ENCODE data around the gene NCEH1.
"Not testable (repeated sequence)": the region's sequence is repeated elsewhere in the genome, so short reads cannot be mapped to it uniquely, and the experiment has no call there.

Gene NCEH1

DNA sequence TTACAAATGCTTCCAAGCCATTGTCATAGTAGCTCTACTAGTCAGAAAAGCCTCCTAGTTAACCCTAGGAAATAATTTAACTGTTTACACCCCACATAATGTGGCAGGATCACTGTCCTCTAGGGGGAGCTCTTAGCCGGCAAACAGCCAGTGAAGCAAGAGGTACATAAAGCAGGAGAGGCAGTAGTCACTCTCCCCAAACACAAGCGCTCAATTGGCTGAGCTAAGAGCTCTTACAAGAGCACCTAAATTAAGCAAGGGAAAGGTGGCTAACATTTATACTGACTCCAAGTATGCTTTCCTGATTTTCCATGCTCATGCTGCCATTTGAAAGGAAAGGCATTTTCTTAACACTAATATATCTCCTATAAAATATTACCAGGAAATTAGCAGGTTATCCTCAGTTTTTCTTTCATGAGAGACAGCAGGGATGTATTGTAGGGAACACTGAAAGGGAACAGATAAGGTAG lies 37.6 kb downstream of the NCEH1 start:
- DNase-seq = peak; percentile 69

DNA sequence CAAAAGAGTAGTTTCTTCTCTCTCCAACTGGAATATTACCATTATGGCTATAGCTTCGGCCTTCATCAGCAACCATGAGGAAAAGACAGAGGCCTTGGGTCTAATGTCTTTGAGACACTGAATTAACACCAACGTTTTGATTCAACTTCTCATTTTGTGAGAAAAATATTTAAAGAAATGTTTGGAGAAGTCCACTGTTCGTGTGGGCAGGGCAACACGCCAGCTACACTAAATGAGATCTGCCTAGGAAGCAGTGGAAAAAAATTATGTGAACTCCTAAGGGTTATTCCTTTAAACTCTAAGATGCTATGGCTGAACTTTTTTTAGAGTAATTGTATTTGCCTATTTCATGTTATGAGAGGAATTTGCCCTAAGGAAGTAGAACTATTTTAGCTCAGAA lies 41.8 kb downstream of the NCEH1 start:
- no peak for DNase-seq

DNA sequence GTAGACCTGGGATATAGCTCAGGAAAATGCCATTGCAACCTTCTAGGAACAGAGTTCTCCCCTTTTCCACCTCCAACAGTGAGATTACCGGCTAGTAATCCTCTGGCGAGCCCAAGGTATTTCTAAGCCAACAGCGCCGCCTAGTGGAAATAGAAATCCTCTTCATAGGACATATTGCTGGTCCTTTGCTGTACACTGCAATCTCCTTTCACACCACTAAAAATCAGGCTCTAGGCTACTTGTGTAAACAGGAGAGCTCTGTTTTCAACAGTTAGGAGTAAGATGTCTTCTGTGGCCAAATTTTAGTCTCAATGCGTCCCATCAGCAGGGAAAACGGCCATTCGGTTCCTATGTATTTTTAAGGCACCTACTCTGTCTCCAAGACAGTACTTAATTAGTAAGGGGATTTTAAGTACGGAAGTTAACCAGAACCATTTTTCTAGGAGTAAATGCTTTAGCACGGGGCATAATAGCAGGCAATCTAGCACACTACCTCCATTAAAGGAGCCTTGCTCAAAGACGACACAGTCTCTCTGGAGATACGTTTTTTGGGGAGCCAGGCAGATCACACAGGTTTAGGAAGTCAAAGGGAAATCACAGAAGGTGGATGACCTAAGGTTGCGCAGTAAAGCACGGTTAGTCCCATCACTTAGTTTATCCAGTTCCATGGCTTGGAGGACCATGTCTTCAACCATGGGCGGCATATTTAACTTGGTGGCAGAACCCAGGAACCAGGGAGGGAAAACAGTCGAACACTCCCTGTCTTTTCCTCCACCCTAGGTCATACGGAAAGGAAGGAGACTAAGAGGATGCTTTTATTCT lies 43.8 kb downstream of the NCEH1 start:
- DNase-seq = peak; percentile 77

DNA sequence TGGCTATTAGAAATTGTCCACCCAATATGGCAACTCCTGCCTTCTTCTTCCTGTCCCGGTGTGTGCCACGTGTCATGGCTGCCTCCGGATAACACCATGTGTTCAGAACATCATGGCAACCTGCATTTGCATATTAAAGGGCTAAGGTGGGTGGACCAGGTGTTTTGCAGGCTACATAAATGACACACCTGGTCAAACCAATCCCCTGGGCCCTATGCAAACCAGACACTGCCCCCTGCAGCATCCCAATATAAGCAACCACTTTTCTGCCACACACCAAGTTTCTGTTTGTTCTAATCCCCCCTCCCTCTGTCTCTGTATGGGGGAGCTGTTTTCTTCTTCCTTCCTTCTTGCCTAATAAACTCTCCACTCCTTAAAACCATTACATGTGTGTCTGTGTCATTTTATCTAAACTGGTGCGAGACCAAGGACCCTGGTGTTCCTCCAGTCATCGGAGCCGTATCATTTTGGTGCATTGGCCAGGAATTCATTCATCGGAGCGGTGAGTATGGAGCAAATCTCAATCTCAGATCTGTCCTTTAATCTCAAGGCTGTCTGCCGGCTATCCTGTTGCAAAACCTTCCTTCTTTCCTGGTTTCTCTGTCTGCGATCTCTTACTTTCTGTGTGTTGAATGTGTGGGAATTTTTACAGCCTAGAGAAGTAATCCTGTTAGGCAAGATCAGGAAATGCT lies 44.5 kb downstream of the NCEH1 start:
- DNase-seq = no peak

DNA sequence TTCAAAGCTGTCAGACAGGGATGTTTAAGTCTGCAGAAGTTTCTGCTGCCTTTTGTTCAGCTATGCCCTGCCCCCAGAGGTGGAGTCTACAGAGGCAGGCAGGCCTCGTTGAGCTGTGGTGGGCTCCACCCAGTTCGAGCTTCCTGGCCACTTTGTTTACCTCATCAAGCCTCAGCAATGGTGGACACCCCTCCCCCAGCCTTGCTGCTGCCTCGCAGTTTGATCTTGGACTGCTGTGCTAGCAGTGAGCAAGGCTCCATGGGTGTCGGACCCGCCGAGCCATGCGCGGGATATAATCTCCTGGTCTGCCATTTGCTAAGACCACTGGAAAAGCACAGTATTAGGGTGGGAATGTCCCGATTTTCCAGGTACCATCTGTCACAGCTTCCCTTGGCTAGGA lies 45.4 kb downstream of the NCEH1 start:
- not testable (repeated sequence) for DNase-seq

DNA sequence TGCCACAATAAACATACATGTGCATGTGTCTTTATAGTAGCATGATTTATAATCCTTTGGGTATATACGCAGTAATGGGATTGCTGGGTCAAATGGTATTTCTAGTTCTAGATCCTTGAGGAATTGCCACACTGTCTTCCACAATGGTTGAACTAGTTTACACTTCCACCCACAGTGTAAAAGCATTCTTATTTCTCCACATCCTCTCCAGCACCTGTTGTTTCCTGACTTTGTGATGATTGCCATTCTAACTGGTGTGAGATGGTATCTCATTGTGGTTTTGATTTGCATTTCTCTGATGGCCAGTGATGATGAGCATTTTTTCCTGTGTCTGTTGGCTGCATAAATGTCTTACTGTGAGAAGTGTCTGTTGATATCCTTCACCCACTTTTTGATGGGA lies 50.4 kb downstream of the NCEH1 start:
- DNase-seq = not testable (repeated sequence)

DNA sequence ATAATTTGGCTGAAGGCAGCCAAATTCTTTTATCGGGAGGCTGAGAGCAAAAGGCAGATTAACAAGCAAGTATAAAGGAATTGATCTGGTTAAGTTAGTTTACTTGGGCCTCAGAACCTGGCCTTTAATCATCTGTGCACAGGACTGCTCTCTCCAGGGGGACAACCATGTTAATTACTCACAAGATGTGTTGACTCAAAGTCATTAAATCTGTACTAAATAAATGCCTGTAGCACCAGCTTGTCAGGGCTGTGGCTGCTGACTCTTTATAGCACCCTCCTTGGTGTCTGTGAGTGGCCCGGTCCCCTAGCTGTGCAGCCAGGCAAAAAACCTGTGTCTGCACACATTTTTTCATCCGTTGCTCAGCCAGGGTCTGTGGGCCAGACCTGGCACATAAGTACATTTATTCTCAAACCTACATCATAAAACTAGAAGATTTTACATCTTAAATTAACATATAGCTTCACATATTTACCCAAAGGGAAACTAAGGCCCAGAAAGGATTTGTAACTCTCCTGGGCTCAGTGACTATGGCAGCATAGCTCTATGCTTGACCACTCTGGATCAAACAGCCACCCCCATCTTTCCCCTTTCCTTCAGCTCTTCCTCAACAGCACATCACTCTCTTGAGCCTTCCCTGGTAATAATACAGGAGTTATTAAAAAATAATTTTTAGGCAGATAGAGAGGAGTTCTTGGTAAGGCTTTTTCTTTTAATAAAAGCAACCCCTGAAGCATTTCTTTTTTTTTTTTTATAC lies 51.4 kb downstream of the NCEH1 start:
- DNase-seq = no peak

DNA sequence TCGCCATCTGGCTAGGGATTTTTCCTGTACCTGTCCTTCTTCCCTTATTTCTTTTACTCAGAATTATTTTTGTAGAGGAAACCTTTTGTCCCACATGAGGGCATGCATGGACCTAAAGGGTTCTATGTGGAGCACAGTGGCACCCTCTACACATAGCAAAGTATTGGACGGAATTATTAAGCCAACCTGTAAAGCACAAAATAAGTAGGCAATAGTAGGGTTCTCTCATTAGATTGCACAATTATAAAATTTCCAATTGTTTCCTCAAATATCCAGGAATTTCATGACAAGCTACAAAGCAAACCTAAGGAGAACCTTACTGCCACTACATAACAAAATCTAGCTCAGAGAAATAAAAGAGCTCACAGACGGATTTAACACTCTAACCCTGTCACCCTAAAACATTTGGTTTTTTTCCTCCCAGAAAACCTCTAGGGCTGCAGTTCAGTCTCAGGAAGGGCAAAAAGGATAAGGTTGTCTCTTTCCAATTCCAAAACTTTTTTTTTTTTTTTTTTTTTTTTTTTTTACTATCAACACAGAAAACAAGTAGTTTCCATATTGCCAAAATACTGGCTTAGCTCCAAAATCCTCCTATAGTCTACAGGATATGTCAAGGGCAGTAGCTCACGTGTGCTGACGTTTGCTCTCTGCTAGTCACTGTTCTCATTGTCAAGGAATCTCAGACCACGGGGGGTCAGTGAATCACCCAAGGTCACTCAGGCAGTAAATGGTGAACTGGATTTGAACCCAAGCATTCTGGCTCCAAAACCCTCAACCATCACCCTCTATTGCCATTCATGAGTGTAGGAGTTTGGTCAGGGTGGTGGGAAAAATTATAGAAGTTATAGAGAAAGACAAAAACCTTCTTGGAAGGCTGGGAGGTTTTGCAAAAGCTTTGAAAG lies 52.3 kb downstream of the NCEH1 start:
- DNase-seq = no peak

DNA sequence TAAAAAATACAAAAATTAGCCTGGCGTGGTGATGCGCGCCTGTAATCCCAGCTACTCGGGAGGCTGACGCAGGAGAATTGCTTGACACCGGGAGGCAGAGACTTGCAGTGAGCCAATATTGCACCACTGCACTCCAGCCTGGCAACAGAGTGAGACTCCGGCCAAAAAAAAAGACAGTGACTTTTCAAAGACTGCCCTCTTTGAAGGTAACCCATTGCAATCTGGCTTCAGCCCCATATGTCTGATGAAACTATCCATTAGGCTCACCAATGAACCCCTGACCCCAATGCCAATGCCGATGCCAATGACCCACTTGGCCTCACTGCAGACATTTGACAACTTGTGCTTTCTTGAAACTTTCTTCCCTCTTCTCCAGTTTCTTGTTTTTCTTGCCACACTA lies 54.3 kb downstream of the NCEH1 start:
- DNase-seq = no peak

DNA sequence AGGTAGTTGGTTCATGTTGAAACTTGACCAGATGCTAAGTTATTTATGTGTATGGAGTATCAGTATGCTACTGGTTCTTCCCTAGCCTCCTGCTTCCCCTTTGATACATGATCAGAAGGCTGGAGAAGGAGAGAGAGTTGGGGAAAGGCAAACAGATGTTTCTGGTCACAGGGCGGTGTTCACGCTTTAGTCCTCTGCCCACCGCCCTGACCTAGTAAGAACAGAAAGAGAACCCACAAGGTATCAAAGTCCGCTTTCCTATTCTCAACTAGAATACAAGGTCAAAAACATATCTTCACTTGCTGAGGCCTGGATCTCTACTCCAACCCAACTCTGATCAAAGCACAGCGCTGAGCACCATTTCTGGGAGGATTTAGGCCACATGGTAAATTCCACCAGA lies 55.5 kb downstream of the NCEH1 start:
- DNase-seq = no peak

DNA sequence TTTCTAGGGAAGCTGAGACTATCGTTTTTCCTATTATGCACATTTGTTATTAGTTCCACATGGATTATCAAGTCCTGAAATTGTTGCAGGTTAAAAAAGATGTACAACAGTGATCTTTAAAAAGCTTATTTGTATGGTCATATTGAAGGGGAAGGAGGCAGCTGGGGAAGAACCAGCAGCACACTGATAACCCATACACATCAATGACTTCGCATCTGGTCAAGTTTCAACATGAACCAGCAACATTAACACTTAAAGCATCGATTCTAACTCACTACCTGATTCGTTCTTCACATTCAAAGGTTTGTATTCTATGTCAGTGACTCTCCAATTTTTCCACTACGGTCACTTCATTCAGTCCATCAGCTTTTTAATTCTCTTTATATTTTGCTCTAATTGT lies 56.4 kb downstream of the NCEH1 start:
- DNase-seq = no peak

DNA sequence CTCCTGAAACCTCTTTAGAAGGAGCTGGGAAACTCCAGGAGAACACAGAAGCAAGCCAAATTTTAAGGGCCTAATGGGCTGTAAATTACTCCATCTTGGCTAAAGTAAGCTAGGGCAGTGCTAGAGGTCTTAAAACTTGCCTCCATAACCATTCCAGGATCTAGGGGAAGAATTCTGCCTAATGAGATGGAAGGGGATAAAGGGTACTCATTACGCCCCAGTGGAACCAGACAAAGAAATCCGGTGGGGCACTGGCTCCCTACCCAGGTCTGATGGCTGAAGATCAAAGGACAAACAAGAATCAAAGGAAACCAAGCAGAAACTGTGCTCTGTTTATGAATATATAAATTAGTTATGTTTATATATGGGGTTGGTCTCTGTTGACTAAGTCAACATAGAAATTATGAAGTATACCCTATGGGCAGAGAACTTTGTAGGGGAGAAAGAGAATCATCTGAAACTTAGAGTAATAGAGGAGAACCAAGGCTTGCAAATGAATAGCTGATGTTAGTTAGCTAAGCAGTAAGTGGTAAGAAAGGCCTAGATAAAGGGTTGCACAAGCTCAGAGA lies 57.8 kb downstream of the NCEH1 start:
- no peak for DNase-seq

DNA sequence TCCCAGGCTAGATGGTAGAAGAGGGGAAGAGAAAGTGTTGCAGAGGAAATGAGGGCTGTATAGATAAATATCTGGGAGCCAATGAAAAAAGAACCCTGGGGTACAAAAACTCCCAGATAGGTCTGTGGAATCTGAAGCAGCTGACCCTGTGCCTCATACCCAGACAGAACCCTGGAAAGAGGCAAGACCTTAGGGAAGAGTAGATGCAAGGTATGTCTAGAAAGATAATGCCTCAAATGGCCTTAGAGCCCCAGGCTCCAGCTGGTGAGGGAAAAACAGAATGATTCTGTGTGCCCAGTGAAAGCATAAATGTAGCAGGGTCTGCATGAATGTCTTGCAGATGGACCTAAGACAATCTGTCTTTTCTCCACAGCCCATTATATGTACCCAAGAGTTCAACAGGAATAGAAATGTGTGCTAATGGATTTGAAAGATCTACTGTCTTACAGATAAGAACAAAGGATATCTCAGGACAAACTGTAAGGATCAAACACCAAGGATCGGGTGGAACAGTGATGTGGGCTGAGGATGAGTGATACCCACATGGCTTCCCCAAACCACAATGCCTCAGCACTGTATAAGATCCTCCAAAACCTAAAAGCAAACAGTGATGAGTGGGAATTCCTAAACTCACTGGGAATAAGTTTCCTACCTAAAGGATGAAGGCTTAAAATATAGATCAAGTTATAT lies 58.8 kb downstream of the NCEH1 start:
- no peak for DNase-seq

DNA sequence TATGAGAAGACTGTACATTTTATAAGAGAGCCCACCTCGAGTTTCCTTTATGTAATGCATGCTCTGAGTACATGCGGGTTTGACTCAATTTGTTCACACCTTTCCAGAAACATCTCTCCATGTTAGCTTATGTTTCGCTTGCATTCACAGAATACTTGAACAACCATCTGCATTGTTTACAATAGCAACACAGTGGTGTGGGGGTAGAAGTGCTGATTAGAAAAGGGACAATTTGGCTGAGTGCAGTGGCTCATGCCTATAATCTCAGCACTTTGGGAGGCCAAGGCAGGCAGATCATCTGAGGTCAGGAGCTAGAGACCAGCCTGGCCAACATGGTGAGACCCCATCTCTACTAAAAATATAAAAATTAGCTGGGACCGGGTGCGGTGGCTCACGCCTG lies 60.9 kb downstream of the NCEH1 start:
- DNase-seq = no peak

DNA sequence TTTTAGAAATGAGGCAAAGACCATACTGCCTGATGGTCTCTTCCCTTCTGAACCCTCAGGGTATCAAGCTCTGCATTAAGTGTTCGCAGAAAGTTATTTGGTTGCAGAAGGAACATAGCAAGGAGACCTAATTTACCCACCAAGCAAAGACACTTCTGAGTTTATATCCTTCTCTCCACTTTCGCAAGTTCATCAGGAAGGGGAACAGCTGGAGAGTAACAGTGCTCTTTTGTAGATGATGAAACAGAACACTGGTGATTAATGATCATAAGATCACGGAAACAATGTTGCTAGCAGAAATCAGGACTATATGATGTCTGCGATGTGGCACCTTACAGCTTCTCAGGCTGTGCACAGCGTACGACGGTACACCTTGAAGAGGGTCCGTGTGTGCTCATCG lies 62.1 kb downstream of the NCEH1 start:
- no peak for DNase-seq

DNA sequence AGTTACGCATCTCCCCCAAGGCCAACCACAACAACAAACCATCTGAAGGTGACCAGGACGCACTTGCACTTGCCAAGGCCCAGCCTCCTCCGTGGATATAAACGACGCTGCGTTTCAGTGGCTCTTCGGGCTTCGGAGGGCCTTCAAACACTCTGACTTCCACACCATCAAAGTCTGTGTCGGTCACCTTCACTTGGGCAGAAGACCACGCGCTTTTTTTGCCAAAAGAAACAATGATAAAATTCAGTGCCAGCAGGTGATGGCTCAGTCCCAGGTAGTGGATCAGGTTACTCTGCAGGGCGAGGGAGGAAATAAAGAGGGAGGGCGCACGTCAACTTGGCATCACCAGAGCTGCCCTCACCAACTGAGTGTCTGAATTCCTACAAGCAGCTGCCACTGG lies 63.0 kb downstream of the NCEH1 start:
- no peak for DNase-seq

DNA sequence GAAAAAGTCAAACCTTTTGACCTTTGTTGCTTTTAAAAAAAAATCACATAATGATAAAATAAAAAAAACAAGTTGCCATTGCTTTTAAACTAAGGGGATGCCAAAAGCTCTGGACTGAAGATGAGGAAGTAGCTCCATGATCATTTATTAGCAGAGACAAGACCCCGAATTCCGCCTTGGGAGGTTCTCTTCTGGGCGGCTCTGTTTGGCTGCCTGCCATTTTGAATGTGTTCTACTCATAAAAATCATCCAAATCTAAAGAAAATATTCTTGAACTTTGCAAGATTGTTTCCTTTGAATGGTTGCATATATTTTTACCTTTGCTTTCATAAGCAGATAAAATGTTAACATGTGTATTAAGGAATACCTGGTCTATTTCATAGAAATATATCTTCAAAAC lies 63.8 kb downstream of the NCEH1 start:
- DNase-seq = no peak

DNA sequence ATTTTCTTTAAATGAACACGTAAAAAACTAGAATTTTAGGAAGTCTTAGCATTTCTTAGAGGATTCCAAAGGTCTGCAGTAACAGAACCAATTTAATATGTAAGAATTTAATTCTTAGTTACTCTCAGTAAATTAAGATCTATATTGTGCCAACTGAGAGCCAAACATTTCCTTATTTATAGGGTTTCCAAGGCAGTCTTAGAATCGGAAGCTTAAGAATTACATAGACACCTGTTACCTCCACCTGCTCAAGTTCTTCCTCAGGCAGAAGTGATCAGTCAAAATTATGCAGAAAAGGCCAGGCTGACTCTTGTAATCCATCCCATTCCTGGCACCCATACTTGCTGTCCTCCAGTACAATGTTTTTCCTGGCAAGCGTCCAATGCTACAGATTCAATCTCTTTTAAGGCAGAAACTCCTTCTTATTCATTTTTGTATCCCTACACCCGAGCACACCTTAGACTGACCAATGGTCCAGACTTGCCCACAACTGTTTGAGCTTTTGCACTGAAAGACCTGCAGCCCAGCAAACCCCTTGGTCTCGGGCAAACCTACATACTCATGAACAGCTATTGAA lies 64.3 kb downstream of the NCEH1 start:
- DNase-seq = no peak

DNA sequence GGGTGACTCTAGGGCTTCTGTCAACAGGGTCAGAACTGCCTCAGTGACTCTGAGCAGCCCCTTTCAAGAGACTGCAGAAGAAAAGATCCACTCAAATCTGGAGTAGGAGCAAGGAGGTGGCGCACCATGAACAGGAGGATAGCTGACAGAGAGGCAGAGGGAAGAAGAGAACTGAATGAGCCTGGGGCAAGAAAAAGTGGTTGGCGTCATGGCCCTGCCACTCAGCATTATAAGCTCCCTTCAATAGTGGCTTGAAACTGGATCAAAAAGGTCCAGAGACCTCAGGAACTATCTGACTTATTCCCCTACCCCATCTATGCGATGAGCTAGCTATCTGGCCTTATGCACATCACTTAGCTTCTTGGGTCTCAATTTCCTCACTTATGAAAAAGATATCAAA lies 66.6 kb downstream of the NCEH1 start:
- no peak for DNase-seq

DNA sequence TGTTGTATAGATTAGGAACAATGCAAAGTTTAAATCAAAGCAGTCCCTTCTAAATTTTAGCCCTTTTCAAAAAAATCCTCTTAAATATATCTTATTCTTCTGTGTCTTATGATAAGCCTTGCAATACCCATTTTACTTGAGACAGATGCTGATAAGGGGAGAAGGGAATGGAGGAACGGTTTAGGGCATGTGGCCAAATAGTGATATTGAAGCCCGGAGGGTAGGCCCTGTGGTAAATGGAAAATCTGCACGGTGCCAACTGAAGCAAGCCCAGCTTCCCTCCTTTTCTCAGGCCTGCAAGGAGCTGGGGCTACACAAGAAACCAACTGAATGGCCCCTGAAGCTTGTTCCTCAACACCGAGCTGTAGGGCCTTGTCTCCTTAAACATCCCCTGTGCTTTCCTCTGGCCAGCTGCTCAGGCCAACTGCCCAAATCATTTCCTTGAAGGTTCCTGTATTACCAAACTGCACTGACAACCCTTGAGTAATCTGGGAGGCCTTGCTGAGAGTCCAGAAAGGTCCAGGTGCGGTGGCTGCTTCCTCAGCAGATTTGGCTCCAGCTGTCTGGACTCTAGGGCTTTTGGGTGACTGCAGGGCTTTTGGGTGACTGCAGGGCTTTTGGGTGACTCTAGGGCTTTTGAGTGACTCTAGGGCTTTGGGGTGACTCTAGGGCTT lies 67.2 kb downstream of the NCEH1 start:
- DNase-seq = no peak

DNA sequence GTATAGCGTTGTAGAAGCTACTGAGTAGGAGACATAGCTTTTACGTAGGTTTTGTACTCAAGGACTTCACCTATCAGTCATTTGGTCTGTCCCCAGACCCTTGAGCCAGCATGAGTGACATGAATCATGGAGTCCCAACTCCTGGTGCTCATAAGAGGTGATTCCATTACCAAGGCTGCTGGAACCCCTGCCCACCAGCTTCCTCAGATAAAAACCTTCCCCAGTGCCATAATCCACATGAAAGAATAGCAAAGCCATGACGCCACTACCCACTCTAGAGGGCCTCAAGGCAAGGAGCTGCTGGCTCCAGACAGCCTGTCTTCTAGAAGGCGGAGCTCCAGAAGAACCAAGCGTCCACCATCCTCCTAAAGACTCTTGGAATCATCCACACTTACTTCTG lies 69.6 kb downstream of the NCEH1 start:
- DNase-seq = no peak
